Effector CD4-positive, alpha-beta T cell (primary cell): ENCODE results near the gene FUT2. TPM values are rescaled to one million over a fixed set of nuclear protein-coding genes. Genes with fewer than 3 reads are reported as not detected.
"Not testable (repeated sequence)": the region's sequence is repeated elsewhere in the genome, so short reads cannot be mapped to it uniquely, and the experiment has no call there.

ENCODE experiments used
- DNase-seq: peaks from one replicate; pipeline ENCODE4 v3.0.0-alpha.2; 2020
- total RNA-seq: gene quantifications from one replicate; lab custom pipeline; 2026; lab: John Stamatoyannopoulos, UW

The FUT2 gene
- total RNA-seq = not detected

- no peak for DNase-seq
These were observed at the start of gene FUT2 for GRCh38 chr19:48695743-48696352. Gene FUT2 (plus strand): TSS chr19:48695971. CDS start chr19:48702957, 6,986 bp downstream.

GRCh38 chr19:48646001-48646721, 49.6 kb upstream of the FUT2 start, which contains the start of gene CA11:
Gene CA11 (minus strand): TSS chr19:48646187. CDS start chr19:48645632, 555 bp downstream.
- peak; percentile 90 for DNase-seq

GRCh38 chr19:48646722-48647216, 49.0 kb upstream of the FUT2 start:
- DNase-seq = no peak

GRCh38 chr19:48648134-48648533, 47.6 kb upstream of the FUT2 start:
- DNase-seq = no peak

DNA sequence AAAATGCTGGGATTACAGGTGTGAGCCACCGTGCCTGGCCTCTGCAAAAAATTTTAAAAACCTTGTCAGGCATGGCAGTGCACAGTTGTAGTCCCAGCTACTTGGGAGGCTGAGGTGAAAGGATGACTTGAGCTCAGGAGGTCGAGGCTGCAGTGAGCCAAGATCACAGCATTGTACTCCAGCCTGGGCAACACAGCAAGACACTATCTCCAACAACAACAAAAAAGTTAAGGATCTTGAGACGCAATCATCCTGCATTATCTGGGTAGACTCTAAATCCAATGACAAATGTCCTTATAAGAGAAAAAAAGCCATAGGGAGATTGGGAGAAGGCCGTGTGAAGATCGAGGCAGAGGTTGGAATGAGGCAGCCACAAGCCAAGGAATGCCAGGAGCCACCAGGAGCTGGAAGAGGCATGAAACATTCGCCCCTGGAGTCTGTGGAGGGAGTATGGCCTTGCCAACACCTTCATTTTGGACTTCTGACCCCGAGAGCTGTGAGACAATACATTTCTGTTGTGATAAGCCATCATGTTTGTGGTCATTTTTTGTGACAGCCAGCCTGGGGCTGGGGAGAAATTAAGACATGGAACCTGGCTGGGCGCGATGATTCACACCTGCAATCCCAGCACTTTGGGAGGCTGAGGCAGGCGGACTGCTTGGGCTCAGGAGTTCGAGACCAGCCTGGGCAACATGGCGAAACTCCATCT, 44.6 kb upstream of the FUT2 start:
- DNase-seq = no peak

GRCh38 chr19:48651683-48652048, 44.1 kb upstream of the FUT2 start:
- no peak for DNase-seq

DNA sequence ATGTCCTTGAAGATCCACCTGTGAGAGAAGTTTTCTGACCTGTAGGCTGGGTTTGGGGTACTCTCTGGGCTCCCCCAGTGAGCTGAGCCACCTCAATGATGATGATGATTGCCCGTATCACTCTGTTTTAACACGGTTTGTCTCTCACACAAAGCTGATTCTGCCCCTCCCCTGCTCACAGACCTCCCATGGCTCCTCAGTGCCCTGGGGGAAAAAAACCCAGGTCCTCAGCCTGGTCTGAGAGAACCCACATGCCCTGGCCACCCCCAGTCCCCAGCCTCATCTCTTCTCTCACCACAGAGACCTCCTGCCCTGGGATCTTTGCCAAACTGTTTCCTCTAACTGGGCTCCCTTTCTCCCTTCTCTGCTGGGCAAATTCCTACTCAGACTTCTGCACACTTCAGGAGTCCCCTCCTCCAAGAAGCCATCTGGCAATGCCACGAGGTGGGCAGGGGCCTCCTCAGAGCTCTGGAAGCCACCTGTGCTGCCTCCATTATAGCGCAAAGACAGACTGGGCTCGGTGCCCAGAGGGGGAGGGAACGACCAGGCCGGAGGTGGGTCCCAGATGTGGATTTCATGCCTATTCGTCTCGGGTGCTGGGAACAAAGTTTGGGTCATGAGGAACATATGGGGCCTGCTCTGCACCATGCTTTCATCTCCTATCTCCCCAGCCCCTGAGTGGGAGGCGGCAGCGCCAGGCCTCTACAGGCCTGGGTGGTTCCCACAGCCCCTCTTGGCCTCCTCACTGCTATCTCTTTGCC, 41.3 kb upstream of the FUT2 start:
- DNase-seq = no peak

GRCh38 chr19:48656840-48657474, 38.8 kb upstream of the FUT2 start:
- DNase-seq = no peak

DNA sequence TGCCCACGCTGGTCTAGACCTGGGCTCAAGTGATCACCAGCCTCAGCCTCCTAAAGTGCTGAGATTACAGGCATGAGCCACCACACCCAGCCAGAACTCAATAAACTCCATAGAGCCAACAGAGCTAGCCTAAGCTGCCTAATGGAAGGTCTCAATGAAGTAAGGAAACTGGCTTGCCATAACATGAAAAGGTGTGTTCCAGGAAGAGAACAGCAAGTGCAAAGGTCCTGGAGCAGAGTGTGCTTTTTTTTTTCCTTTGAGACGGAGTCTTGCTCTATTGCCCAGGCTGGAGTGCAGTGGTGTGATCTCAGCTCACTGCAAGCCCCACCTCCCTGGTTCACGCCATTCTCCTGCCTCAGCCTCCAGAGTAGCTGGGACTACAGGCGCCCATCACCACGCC, 37.9 kb upstream of the FUT2 start:
- not testable (repeated sequence) for DNase-seq

DNA sequence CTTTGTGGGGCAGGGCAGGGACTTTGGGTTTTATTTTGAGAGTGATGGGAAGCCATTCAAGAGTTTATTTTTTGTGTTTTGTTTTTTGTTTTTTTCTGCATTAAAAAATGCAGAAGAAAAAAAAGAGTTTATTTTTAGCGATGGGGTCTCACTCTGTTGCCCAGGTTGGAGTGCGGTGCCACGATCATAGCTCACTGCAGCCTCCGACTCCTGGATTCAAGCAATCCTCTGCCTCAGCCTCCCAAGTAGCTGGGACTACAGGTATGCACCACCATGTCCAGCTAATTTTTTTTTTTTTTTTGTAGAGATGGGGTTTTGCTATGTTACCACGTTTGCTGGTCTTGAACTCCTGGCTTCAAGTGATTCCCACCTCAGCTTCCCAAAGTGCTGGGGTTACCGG, 37.3 kb upstream of the FUT2 start:
- no peak for DNase-seq

- DNase-seq = no peak
These were observed 36.0 kb upstream of the FUT2 start for GRCh38 chr19:48659768-48660167.

GRCh38 chr19:48660852-48661710, 34.7 kb upstream of the FUT2 start:
- DNase-seq = peak; percentile 66

GRCh38 chr19:48661711-48662090, 34.1 kb upstream of the FUT2 start:
- DNase-seq = no peak

DNA sequence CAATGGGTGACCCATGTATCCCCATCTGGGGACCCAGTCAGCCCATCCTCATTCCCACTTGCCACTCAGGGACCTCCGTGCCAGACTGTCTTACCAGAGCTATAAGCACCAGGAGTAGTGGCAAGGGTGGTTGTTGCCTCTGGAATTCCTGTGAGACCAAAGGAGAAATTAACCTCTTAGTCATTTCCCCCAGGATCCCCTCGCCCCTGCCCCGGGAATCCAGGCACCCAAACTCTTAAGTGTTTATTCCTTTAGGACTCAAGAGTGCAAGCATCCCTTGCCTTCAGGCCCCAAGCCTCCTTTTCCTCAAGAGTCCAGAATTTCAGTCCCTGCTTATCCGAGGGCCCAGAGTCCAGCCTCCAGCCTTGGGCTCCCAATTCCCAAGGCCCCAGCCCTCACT, 32.1 kb upstream of the FUT2 start:
- no peak for DNase-seq

- DNase-seq = no peak
These were observed 31.3 kb upstream of the FUT2 start for GRCh38 chr19:48664476-48664875.

GRCh38 chr19:48665786-48666185, 30.0 kb upstream of the FUT2 start:
- DNase-seq = no peak

DNA sequence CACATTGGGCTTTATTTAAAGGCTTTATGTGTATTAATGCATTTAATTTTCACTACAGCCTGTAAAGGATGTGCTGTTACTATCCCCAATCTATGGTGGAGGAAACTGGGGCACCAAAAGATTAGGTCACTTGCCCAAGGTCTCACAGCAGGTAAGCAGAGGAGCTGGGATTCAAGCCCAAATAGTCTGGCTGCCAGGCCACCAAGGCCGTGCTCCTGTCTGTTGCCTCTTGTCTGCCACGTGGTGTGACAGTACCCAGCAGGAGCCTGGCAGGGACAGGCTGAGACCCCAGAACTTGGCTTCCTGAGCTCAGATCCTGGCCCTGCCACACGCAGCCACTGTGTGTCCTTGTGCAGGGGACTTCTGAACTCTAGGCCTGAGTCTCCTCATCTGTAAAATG, 27.4 kb upstream of the FUT2 start:
- DNase-seq = no peak

DNA sequence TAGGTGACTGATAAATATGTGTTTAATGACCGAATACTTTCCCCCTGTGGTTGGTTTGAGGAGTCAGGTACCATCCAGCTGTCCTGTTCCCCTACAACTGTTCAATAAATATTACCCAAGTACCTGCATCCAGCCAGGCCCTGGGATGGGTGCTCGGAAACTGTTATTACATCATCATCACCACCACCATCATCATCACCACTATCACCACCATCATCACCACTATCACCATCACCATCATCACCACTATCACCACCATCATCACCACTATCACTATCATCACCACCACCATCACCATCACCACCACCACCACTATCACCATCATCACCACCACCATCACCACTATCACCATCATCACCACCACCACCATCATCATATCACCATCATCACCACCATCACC, 27.0 kb upstream of the FUT2 start:
- DNase-seq = no peak

GRCh38 chr19:48669903-48670668, 25.7 kb upstream of the FUT2 start:
- DNase-seq = no peak

DNA sequence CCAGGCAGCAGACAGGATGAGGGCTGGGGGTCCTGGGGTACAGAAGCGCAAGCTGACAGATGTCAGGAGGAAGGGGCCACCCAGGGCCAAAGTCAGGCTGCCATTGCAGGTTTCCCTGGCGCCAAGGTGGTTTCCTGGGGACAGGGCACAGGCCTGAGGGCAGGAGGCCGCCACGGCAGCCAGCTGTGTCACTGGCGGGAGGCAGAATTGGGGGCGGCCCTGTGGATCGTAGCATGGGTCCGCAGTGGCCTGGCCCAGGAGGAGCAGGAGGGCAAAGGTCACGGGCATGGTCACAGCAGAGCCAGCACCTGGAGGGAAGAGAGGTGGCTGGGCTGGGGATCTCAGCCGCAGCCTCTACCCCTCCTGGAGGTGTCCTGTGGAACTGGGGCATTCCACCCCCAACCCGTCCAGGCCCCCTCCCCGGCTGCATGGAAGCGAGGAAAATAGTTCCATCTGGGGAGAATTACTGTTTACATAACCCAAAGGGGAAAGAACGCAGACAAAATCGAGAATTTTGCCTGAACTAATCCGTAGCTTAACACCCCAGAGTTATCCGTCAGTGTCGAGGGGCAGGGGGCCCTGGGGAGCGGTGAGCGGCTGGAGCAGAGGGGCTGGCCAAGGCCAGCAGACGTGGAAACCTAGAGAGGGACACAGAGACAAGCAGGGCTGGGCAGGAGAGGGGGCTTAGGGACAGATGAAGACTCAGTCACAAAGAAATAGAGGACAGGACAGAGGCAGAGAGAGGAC, 24.9 kb upstream of the FUT2 start:
- DNase-seq = no peak
